IPS-11a (cell line): Measurements from ENCODE around the gene YTHDF1.

Experiments
- H3K4me3 ChIP-seq: one replicate; pipeline ENCODE4 v1.5.1; 2013; ENCODE audit warnings: low read depth, low read length, control low read depth

Gene YTHDF1

DNA sequence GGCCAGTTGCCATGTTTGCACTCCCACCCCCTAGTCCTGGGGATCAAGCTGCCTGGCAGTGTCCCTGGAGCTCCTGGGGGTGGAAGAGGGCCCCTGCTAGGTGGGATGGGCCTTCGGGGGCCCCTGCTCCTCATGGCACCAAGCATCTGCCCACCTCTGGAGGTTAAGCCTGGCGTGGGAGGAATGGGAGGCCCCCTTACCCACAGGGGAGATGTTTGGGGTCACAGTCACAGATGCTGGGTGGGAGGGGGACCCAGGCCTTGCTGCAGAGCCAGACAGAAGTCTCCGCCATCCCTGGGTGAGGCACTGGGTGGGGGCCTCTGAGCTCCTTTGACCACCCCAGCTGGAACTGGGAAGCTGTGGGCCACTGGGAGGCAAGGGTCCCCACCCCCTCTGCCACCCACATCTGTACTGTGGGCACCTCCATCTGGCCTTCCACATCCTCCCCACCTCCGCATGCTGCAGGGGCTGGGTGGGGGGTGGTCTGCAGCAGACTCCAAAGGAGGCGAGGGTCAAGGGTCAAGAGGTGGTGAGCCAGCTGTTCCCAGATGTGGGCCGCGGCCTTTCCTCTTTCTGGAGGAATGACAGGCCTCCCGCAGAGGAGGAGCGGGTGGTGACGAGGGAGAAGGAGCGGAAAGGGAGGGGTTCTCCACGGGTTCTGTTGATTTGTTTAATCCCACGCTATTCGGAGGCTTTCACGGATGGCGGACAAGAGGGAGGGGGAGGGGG, 41.5 kb downstream of the YTHDF1 start:
- H3K4me3 ChIP-seq, result no peak overlapping the region

- no peak overlapping the region for H3K4me3 ChIP-seq
Observed at GRCh38 chr20:63173552-63174191, 42.3 kb downstream of the YTHDF1 start.

GRCh38 chr20:63172726-63173125, 43.2 kb downstream of the YTHDF1 start:
- H3K4me3 ChIP-seq, result no peak overlapping the region

DNA sequence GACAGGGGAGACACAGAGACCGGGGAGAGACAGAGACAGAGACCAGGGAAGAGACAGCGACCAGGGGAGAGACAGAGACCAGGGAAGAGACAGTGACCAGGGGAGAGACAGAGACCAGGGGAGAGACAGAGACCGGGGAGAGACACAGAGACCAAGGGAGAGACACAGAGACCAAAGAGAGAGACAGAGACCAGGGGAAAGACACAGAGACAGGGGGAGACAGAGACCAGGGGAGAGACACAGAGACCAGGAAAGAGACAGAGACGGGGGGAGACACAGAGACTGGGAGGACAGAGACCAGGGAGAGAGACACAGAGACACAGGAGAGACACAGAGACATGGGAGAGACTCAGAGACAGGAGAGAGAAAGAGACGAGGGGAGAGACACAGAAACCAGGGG, 43.9 kb downstream of the YTHDF1 start:
- no peak overlapping the region for H3K4me3 ChIP-seq

- H3K4me3 ChIP-seq, result no peak overlapping the region
Observed at GRCh38 chr20:63169681-63170080, 46.2 kb downstream of the YTHDF1 start.

DNA sequence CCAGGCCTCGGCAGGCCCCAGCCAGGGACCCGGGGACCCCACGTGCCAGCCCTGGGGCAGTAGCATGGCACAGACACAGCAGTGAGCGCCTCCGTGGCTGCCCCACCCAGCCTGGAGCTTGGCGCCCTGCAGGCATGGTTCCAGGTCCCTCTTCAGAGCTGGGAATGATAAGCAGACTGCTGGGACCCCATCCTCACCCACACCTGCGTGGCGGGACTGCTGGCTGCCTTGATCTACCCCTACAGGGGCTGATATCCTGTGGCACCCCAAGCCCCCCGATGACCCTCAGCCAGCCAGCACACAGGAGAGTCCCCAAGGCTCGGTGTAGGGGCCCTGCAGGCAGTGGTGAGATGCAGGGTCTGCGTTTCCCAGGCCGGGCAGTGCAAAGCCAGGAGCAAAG, 47.1 kb downstream of the YTHDF1 start:
- H3K4me3 ChIP-seq, result no peak overlapping the region

- no peak overlapping the region for H3K4me3 ChIP-seq
Observed at GRCh38 chr20:63167918-63168520, 47.9 kb downstream of the YTHDF1 start.

DNA sequence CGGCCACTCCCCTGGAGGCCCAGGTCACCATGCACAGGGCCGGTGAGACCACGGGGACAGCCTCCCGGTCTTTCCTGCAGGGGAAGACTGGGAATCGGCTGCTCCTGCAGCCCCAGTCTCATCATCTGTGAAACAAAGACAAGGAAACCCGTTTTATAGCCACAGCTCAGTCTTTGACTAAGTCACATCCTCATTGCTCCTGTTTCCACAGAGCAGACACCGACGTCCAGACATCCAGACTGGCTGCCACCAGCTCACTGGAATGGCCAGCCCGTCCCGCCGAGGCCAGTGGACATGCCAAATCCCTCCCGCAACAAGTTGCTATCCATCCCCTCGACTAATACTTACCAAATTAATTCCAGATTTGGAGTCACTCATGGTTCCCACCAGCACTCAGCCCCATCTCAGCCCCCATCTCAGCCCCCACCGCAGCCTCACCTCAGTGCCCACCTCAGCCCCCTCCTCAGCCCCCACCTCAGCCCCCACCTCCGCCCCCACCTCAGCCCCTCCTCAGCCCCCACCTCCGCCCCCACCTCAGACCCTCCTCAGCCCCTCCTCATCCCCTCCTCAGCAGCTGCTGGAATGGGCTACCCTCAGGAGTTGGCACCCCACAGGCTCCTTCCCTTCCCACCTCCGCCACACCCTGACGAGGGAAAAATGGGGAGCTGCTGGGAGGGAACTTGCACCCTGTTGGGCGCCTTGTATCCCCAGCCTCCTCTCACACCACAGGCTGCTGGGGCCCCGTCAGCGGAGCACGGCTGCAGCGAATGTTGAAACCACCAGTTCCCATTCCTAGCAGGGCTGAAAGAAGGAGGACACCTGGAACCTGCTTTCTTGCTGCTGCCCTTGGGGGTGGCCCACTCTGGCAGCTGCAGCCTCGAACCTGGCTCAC, 48.7 kb downstream of the YTHDF1 start:
- H3K4me3 ChIP-seq, result no peak overlapping the region

DNA sequence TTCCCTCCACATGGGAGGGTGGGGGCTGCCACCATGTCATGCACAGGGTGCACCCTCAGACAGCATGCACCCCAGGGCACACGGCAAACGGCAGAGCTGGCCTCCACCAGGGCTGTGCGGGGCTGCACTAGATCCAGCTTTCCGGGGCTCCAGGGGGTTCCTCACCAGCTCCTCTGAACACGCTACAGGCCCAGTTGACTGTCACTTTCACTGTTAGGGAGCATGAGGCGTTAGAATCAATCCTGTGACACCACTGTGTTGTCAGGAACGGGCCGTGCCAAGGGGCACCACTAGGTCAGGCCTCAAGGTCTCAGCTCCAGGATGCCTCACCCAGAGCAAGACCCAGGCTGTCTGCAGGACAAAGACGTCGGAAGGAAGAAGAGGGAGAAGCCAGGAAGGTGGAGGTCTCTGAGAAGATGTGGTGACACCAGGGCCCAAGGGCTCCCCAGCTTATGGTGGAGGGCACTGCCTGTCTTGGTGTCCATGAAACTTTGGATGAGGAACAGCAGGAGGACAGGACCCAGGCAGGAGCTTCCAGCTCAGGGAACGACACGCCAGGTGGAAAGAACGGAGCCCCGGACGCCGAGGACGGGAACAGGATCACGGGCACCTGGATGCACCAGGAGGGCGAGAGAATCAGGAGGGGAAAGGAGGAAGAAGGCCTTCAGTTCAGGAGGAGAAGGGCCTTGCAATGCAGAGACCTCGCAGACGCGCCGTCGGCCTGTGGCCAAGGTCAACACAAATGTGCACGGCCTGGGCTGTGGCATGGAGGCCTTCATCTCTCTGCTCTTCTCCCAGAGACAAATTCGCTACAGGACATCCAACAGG, 49.5 kb downstream of the YTHDF1 start:
- H3K4me3 ChIP-seq, result no peak overlapping the region

- no peak overlapping the region for H3K4me3 ChIP-seq
Observed at GRCh38 chr20:63165356-63166192, 50.4 kb downstream of the YTHDF1 start.

DNA sequence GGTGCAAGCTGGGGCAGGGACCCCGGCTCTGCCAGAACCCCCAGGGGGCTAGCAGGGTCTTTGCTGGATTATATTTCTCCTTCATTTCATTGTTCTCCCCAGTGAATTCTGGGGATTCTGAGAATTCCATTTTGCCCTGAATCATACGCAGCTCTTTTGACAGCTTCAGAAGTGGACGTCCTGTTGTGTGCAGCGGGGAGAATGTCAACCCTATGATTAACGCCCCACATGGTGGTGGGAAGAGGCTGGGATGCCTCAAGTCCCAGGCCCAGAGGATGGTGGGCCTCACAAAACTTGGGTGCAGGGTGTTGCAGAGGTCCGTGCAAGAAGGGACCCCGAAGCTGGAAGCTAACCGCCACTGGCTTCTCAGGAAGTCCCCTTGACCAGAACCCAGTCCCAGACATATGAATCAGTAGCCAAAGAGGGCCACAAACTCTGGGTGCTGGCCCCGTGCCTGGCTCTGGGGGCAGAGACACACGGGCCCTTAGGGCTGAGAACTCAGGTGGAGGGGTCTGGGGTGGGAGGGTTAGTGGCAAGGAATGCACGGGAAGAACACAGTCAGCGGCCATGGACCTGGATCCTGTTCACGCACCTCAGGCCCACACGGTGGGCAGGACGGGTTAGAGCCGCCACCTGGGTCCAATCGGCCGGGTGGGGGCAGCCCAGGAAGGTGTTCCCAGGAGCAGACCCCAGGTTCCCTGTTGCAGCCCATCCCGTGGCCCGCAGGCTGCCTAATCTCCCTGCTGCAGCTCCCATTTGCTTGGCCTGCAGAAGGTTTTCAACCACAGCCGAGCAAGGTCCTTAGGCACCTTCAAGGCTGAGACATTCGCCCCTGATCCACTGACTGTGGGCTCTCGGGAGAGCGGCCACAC, 51.2 kb downstream of the YTHDF1 start:
- no peak overlapping the region for H3K4me3 ChIP-seq

DNA sequence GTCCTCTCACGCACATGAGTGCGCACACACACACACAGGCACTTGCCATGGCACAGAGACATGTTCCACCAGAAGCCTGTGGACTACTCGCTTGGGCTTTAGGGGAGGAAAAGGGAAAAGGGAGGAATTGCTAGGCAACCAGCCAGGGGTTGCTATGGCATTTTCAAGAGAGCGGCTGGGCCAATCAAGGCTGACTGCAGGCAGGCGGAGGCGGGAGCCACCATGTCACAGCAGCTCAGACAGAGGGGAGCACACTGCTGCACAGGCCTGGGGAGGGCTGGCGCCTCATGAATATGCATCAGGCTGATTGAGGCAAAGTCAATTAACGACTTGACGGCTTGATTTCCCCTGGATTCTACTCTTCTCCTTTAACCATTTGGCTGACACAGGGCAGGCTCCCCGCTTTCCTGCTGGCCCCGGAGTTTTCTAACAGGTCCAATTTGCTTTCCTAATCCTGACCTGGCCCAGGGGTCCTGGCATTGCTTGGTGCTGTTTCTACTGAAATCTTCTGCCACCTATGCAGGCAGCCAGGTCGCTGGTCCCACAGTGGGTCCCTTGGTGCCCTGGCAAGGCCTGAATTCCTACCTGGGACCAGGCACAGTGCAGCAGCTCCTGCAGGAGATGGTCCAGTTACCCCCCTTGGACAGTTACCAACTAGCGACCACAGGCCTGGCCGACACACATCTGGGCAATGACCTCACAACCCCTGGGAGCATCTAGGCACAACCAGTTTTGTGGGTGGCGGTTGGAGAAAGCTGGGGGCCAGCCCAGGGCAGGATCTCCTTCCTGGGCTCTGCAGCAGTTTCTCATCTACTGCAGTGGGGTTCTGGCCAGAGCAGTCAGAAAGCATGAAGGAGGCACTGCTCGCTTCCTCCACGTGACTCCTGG, 52.1 kb downstream of the YTHDF1 start:
- no peak overlapping the region for H3K4me3 ChIP-seq

GRCh38 chr20:63163171-63163570, 52.8 kb downstream of the YTHDF1 start:
- no peak overlapping the region for H3K4me3 ChIP-seq

GRCh38 chr20:63162206-63162795, 53.6 kb downstream of the YTHDF1 start:
- no peak overlapping the region for H3K4me3 ChIP-seq

DNA sequence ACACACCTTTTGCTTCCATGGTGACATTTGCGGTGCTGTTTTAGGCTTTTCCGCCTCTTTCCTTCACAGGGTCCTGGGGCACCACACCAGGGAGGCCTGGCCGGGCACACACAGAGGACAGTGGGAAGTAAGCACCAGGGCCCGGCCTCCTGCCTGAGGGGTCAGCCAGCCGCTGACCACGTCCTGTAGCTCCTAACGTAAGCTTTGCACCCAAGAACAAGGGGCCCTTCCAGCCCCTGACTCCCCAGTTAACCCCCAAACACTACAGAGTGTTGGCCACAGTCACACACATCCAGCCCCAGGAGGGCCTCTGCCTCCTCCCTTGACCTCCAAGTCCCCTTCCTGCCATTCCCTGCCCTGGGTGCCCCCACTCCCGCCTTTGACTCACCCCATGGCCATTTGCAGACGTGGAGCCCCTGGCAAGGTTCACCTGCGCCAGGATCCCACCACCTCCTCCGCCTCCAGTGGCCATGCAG, 54.7 kb downstream of the YTHDF1 start:
- H3K4me3 ChIP-seq, result no peak overlapping the region

DNA sequence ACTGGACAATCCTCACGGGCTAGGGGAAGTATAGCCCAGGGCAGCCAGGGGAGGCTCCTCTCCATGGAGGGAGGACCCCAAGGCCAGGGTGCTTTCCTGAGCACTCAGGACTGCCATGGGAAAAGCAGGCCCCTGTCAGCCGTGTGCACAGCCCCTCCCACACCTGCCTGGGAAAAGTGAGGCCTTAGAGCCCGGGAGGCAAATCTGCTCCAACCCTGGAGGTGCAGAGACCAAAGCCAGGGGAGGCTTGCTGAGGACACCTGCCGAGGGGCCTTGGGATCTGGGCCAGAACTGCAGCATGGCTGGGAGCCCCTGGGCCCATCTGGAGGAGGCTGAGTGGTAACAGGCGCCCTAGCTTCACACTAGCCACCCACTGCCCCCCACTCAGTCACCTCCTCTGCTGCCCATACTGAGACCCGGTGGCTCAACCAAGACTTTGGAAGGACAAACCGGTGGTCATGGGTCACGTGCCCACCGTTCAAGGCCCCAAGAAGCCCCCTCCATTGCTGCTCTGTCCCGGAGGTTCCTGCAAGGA, 55.2 kb downstream of the YTHDF1 start:
- no peak overlapping the region for H3K4me3 ChIP-seq
